ENCODE measurements around the gene XYLB. TPM values are rescaled to one million over a fixed set of nuclear protein-coding genes. Genes with fewer than 3 reads are reported as not detected.

The XYLB gene
- total RNA-seq, 1 experiment from 2014 or later = 6.6 TPM

- ATAC-seq = no peak
- in situ Hi-C loops (cut with HindIII; ENCODE audit: low pct_unique_long_range_greater_than_20kb, low sequenced_read_pairs) = no loop called here
Observed at GRCh38 chr3:38323060-38323459, 23.5 kb upstream of the XYLB start.

GRCh38 chr3:38325256-38325655 is 21.3 kb upstream of the XYLB start:
- no peak for ATAC-seq
- Histone ChIP-seq H3K4me3 (ENCODE audit: low read depth in 2 of 2, low read length in 2 of 2) (no peak overlapping the region), H3K4me1 (ENCODE audit: control insufficient read depth, insufficient read depth, low read length) (no peaks in the 10 kb centered on the region), H3K9me3 (ENCODE audit: control insufficient read depth, insufficient read depth, low read depth, low read length) (peaks cover 3% of the 10 kb centered on the region; the same call in 1 of the 2 replicates), H3K36me3 (ENCODE audit: control insufficient read depth, insufficient read depth, low read length) (no peaks in the 10 kb centered on the region), H3K27ac (ENCODE audit: low read length) (no peak overlapping the region), H3K27me3 (ENCODE audit: control insufficient read depth, insufficient read depth, low read length) (peaks cover 2% of the 10 kb centered on the region)
- intact Hi-C loops (cut with micrococcal nuclease; ENCODE audit: unreplicated experiment) (no loop called here), in situ Hi-C loops (cut with HindIII; ENCODE audit: low pct_unique_long_range_greater_than_20kb, low sequenced_read_pairs) (no loop called here)
- DNase-seq (ENCODE audit: low read depth, low spot score) = no peak
- ChIA-PET POLR2A (no interaction called here), CTCF (no interaction called here)
- no TSS peak for BruUV-seq (replicated peaks)
- TF ChIP-seq REST (IDR thresholded peaks at IDR 0.05; ENCODE audit: insufficient read depth in 1 of 2, low read depth in 2 of 2, low read length in 1 of 2) = no peak
- no peak for TF ChIP-seq CTCF (IDR thresholded peaks at IDR 0.05)
- no peak for TF ChIP-seq TCF7L2 (IDR thresholded peaks at IDR 0.05; ENCODE audit: low read depth, low read length)
- no peak for TF ChIP-seq SIN3A (IDR thresholded peaks at IDR 0.05; ENCODE audit: borderline replicate concordance, insufficient read depth, low read depth, low read length)
- no peak for TF ChIP-seq POLR2AphosphoS5 (IDR thresholded peaks at IDR 0.05; ENCODE audit: low read depth, low read length)

More at GRCh38 chr3:38323060-38323459, 23.5 kb upstream of the XYLB start:
- TF ChIP-seq CTCF (IDR thresholded peaks at IDR 0.05) (no peak), POLR2AphosphoS5 (IDR thresholded peaks at IDR 0.05; ENCODE audit: low read depth, low read length) (no peak), REST (IDR thresholded peaks at IDR 0.05; ENCODE audit: insufficient read depth in 1 of 2, low read depth in 2 of 2, low read length in 1 of 2) (no peak), SIN3A (IDR thresholded peaks at IDR 0.05; ENCODE audit: borderline replicate concordance, insufficient read depth, low read depth, low read length) (no peak), TCF7L2 (IDR thresholded peaks at IDR 0.05; ENCODE audit: low read depth, low read length) (no peak)
- intact Hi-C loops (cut with micrococcal nuclease; ENCODE audit: unreplicated experiment) = no loop called here
- no peak for DNase-seq (ENCODE audit: low read depth, low spot score)
- CTCF ChIA-PET = no interaction called here
- H3K27me3 ChIP-seq (ENCODE audit: control insufficient read depth, insufficient read depth, low read length) = peaks cover 2% of the 10 kb centered on the region
- POLR2A ChIA-PET = no interaction called here
- H3K4me3 ChIP-seq (ENCODE audit: low read depth in 2 of 2, low read length in 2 of 2) = no peak overlapping the region
- no peaks in the 10 kb centered on the region for H3K36me3 ChIP-seq (ENCODE audit: control insufficient read depth, insufficient read depth, low read length)
- no peaks in the 10 kb centered on the region for H3K4me1 ChIP-seq (ENCODE audit: control insufficient read depth, insufficient read depth, low read length)
- H3K27ac ChIP-seq (ENCODE audit: low read length) = no peak overlapping the region
- BruUV-seq (replicated peaks) = no TSS peak
- H3K9me3 ChIP-seq (ENCODE audit: control insufficient read depth, insufficient read depth, low read depth, low read length) = peaks cover 3% of the 10 kb centered on the region; the same call in 1 of the 2 replicates

All from Panc1 (cell line).